HS-27A (cell line): ENCODE data around the gene TMEM240.
"Not testable (repeated sequence)": the region's sequence is repeated elsewhere in the genome, so short reads cannot be mapped to it uniquely, and the experiment has no call there.

ENCODE experiments used
- DNase-seq: peaks from one replicate; pipeline ENCODE4 v3.0.0-alpha.2; 2012; ENCODE audit warnings: low read depth, missing footprints

The TMEM240 gene

GRCh38 chr1:1524750-1525383 is 15.6 kb downstream of the TMEM240 start:
- not testable (repeated sequence) for DNase-seq

- not testable (repeated sequence) for DNase-seq
Measured at GRCh38 chr1:1523651-1524050, 16.8 kb downstream of the TMEM240 start.

- not testable (repeated sequence) for DNase-seq
Measured at GRCh38 chr1:1523226-1523625, 17.2 kb downstream of the TMEM240 start.

GRCh38 chr1:1522536-1522935 is 17.9 kb downstream of the TMEM240 start:
- not testable (repeated sequence) for DNase-seq

GRCh38 chr1:1521331-1521730 is 19.1 kb downstream of the TMEM240 start:
- DNase-seq, result no peak

GRCh38 chr1:1519805-1520505 is 20.5 kb downstream of the TMEM240 start:
- not testable (repeated sequence) for DNase-seq

GRCh38 chr1:1518621-1519007 is 21.8 kb downstream of the TMEM240 start:
- DNase-seq, result not testable (repeated sequence)

GRCh38 chr1:1517973-1518620 is 22.3 kb downstream of the TMEM240 start:
- DNase-seq, result no peak

GRCh38 chr1:1516923-1517322 is 23.5 kb downstream of the TMEM240 start:
- DNase-seq, result not testable (repeated sequence)

GRCh38 chr1:1514376-1514775 is 26.0 kb downstream of the TMEM240 start:
- DNase-seq, result not testable (repeated sequence)

- DNase-seq, result not testable (repeated sequence)
Measured at GRCh38 chr1:1513675-1514074, 26.7 kb downstream of the TMEM240 start.

GRCh38 chr1:1512425-1512824 is 28.0 kb downstream of the TMEM240 start:
- DNase-seq, result not testable (repeated sequence)

- DNase-seq, result peak; percentile 96
Measured at GRCh38 chr1:1511533-1512285, 28.7 kb downstream of the TMEM240 start, which contains the start of gene ATAD3A. Gene ATAD3A, plus strand, starts transcription at chr1:1512162. Its CDS starts 107 bp downstream, at chr1:1512269.

GRCh38 chr1:1510912-1511532 is 29.4 kb downstream of the TMEM240 start:
- no peak for DNase-seq

- DNase-seq, result not testable (repeated sequence)
Measured at GRCh38 chr1:1509465-1509850, 31.0 kb downstream of the TMEM240 start.

GRCh38 chr1:1508775-1509464 is 31.5 kb downstream of the TMEM240 start:
- DNase-seq, result not testable (repeated sequence)

GRCh38 chr1:1507305-1507704 is 33.1 kb downstream of the TMEM240 start:
- DNase-seq, result no peak

GRCh38 chr1:1505801-1506200 is 34.6 kb downstream of the TMEM240 start:
- DNase-seq, result not testable (repeated sequence)

- DNase-seq, result not testable (repeated sequence)
Measured at GRCh38 chr1:1505366-1505798, 35.0 kb downstream of the TMEM240 start.

GRCh38 chr1:1504777-1505365 is 35.6 kb downstream of the TMEM240 start:
- DNase-seq, result not testable (repeated sequence)
